ENCODE data around the gene FBXO22. TPM values are rescaled to one million over a fixed set of nuclear protein-coding genes. Genes with fewer than 3 reads are reported as not detected.

Gene FBXO22
- total and polyA plus RNA-seq, 2 of the 13 experiments (the other 11 are each of a cell fraction or from before 2014, with no cell fraction given): 45.7 to 112 TPM

DNA sequence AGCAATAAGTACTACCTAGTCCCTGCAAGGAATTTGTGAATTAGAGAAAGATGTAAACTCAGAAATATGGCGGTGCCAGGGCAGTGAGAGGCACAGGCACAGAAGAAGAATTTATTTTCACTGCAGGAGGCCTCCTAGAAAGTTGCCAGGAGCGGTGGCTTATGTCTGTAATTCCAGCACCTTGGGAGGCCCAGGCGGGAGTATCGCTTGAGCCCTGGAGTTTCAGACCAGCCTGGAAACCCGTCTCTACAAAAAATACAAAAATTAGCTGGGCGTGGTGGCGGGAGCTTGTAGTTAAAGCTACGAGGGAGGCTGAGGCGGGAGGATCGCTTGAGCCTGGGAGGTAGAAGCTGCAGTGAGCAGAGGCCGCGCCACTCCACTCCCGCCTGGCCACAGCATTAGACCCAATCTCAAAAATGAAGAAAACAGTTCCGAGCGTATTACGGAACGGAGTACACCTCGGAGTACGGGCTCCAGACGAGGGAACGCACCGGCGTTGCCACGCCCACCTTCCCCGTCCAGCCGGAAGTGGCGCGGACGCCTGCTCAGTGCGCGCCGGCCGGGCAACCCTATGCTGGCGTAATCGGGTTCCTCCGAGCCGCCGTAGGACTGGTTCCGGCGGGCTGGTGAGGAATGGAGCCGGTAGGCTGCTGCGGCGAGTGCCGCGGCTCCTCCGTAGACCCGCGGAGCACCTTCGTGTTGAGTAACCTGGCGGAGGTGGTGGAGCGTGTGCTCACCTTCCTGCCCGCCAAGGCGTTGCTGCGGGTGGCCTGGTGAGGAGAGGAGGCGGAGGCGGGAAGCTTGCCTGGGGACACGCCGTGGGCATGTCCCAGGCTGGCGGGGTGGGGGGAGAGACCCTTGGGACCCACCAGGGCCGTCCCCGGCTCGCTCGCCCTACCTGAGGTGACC, at the start of gene FBXO22 (continued):
- TF ChIP-seq, protein P1, sequence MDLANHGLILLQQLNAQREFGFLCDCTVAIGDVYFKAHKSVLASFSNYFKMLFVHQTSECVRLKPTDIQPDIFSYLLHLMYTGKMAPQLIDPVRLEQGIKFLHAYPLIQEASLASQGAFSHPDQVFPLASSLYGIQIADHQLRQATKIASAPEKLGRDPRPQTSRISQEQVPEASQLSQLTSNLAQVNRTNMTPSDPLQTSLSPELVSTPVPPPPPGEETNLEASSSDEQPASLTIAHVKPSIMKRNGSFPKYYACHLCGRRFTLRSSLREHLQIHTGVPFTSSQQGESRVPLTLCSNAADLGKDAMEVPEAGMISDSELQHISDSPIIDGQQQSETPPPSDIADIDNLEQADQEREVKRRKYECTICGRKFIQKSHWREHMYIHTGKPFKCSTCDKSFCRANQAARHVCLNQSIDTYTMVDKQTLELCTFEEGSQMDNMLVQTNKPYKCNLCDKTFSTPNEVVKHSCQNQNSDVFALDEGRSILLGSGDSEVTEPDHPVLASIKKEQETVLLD (CRISPR knock-in tag; IDR thresholded peaks at IDR 0.05; ENCODE audit: low read depth): peak; percentile 79
- TF ChIP-seq TEAD2 (CRISPR knock-in tag; IDR thresholded peaks at IDR 0.05): peak; percentile 80
- peak; percentile 68 for TF ChIP-seq ZNF614 (CRISPR knock-in tag; IDR thresholded peaks at IDR 0.05; ENCODE audit: borderline replicate concordance)
- TF ChIP-seq SNAPC2 (CRISPR knock-in tag; IDR thresholded peaks at IDR 0.05): peak; percentile 61; the same call in 1 of the 2 replicates
- peak; percentile 90 for TF ChIP-seq ATF7-NPFF (CRISPR knock-in tag; IDR thresholded peaks at IDR 0.05; ENCODE audit: low read depth)
- TF ChIP-seq ZNF354B (CRISPR knock-in tag; IDR thresholded peaks at IDR 0.05): peak; percentile 48; the same call in 1 of the 2 replicates
- peak; percentile 90 for TF ChIP-seq ELF3 (CRISPR knock-in tag; IDR thresholded peaks at IDR 0.05)
- TF ChIP-seq SAP130 (CRISPR knock-in tag; IDR thresholded peaks at IDR 0.05; ENCODE audit: low read depth): peak; percentile 96
- TF ChIP-seq, protein P2, sequence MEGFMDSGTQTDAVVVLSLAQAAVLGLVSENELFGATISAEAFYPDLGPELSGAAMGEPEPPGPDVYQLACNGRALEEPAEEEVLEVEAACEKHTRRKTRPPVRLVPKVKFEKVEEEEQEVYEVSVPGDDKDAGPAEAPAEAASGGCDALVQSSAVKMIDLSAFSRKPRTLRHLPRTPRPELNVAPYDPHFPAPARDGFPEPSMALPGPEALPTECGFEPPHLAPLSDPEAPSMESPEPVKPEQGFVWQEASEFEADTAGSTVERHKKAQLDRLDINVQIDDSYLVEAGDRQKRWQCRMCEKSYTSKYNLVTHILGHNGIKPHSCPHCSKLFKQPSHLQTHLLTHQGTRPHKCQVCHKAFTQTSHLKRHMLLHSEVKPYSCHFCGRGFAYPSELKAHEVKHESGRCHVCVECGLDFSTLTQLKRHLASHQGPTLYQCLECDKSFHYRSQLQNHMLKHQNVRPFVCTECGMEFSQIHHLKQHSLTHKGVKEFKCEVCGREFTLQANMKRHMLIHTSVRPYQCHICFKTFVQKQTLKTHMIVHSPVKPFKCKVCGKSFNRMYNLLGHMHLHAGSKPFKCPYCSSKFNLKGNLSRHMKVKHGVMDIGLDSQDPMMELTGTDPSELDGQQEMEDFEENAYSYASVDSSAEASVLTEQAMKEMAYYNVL (CRISPR knock-in tag; IDR thresholded peaks at IDR 0.05; ENCODE audit: borderline replicate concordance): peak; percentile 62
- TF ChIP-seq, protein P3, sequence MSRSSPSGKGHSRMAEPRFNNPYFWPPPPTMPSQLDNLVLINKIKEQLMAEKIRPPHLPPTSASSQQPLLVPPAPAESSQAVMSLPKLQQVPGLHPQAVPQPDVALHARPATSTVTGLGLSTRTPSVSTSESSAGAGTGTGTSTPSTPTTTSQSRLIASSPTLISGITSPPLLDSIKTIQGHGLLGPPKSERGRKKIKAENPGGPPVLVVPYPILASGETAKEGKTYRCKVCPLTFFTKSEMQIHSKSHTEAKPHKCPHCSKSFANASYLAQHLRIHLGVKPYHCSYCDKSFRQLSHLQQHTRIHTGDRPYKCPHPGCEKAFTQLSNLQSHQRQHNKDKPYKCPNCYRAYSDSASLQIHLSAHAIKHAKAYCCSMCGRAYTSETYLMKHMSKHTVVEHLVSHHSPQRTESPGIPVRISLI (CRISPR knock-in tag; IDR thresholded peaks at IDR 0.05; ENCODE audit: borderline replicate concordance): peak; percentile 39; the same call in 1 of the 2 replicates
- peak; percentile 53; the same call in 1 of the 2 replicates for TF ChIP-seq RAD21 (CRISPR knock-in tag; IDR thresholded peaks at IDR 0.05)
- TF ChIP-seq, protein P4, sequence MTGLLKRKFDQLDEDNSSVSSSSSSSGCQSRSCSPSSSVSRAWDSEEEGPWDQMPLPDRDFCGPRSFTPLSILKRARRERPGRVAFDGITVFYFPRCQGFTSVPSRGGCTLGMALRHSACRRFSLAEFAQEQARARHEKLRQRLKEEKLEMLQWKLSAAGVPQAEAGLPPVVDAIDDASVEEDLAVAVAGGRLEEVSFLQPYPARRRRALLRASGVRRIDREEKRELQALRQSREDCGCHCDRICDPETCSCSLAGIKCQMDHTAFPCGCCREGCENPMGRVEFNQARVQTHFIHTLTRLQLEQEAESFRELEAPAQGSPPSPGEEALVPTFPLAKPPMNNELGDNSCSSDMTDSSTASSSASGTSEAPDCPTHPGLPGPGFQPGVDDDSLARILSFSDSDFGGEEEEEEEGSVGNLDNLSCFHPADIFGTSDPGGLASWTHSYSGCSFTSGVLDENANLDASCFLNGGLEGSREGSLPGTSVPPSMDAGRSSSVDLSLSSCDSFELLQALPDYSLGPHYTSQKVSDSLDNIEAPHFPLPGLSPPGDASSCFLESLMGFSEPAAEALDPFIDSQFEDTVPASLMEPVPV (CRISPR knock-in tag; IDR thresholded peaks at IDR 0.05): peak; percentile 90
- TF ChIP-seq CBX1 (IDR thresholded peaks at IDR 0.05; ENCODE audit: low read depth): peak; percentile 95
- TF ChIP-seq, protein P5, sequence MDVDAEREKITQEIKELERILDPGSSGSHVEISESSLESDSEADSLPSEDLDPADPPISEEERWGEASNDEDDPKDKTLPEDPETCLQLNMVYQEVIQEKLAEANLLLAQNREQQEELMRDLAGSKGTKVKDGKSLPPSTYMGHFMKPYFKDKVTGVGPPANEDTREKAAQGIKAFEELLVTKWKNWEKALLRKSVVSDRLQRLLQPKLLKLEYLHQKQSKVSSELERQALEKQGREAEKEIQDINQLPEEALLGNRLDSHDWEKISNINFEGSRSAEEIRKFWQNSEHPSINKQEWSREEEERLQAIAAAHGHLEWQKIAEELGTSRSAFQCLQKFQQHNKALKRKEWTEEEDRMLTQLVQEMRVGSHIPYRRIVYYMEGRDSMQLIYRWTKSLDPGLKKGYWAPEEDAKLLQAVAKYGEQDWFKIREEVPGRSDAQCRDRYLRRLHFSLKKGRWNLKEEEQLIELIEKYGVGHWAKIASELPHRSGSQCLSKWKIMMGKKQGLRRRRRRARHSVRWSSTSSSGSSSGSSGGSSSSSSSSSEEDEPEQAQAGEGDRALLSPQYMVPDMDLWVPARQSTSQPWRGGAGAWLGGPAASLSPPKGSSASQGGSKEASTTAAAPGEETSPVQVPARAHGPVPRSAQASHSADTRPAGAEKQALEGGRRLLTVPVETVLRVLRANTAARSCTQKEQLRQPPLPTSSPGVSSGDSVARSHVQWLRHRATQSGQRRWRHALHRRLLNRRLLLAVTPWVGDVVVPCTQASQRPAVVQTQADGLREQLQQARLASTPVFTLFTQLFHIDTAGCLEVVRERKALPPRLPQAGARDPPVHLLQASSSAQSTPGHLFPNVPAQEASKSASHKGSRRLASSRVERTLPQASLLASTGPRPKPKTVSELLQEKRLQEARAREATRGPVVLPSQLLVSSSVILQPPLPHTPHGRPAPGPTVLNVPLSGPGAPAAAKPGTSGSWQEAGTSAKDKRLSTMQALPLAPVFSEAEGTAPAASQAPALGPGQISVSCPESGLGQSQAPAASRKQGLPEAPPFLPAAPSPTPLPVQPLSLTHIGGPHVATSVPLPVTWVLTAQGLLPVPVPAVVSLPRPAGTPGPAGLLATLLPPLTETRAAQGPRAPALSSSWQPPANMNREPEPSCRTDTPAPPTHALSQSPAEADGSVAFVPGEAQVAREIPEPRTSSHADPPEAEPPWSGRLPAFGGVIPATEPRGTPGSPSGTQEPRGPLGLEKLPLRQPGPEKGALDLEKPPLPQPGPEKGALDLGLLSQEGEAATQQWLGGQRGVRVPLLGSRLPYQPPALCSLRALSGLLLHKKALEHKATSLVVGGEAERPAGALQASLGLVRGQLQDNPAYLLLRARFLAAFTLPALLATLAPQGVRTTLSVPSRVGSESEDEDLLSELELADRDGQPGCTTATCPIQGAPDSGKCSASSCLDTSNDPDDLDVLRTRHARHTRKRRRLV (CRISPR knock-in tag; IDR thresholded peaks at IDR 0.05): 0 out of 2 replicates have a peak, but pooled peaks have one; percentile 37
- peak; percentile 79 for TF ChIP-seq ZNF335 (CRISPR knock-in tag; IDR thresholded peaks at IDR 0.05)

Measured in HepG2 (cell line).